Superior temporal gyrus (tissue), 1 donor: Measurements from ENCODE around the gene FAM217A.
A peak's percentile ranks its signal among the peaks of the same experiment; 100 is the strongest.

Experiments
- DNase-seq: peaks from one replicate; pipeline ENCODE4 v3.0.0-alpha.2; 2016; ENCODE audit errors: extremely low spot score

The FAM217A gene

GRCh38 chr6:4085332-4085700 lies 6.4 kb upstream of the FAM217A start:
- DNase-seq, result no peak

- DNase-seq, result no peak
Observed at GRCh38 chr6:4084444-4085331, 5.8 kb upstream of the FAM217A start.

- DNase-seq, result no peak
Observed at GRCh38 chr6:4074478-4075235, 4.3 kb downstream of the FAM217A start.

GRCh38 chr6:4071330-4071729 lies 7.6 kb downstream of the FAM217A start:
- no peak for DNase-seq

GRCh38 chr6:4069199-4069598 lies 9.7 kb downstream of the FAM217A start:
- no peak for DNase-seq

GRCh38 chr6:4067673-4068072 lies 11.3 kb downstream of the FAM217A start:
- DNase-seq, result no peak

GRCh38 chr6:4066029-4066755 lies 12.7 kb downstream of the FAM217A start:
- no peak for DNase-seq

- DNase-seq, result no peak
Observed at GRCh38 chr6:4059115-4059777, 19.7 kb downstream of the FAM217A start.

- no peak for DNase-seq
Observed at GRCh38 chr6:4057036-4057435, 21.9 kb downstream of the FAM217A start.

- DNase-seq, result peak; percentile 76
Observed at GRCh38 chr6:4055420-4056041, 23.4 kb downstream of the FAM217A start.

- no peak for DNase-seq
Observed at GRCh38 chr6:4049246-4049645, 29.7 kb downstream of the FAM217A start.

GRCh38 chr6:4041480-4041879 lies 37.5 kb downstream of the FAM217A start:
- no peak for DNase-seq

GRCh38 chr6:4039348-4039747 lies 39.6 kb downstream of the FAM217A start:
- no peak for DNase-seq

GRCh38 chr6:4036581-4036980 lies 42.4 kb downstream of the FAM217A start:
- DNase-seq, result no peak

GRCh38 chr6:4032475-4032874 lies 46.5 kb downstream of the FAM217A start:
- no peak for DNase-seq

GRCh38 chr6:4031442-4031841 lies 47.5 kb downstream of the FAM217A start:
- DNase-seq, result no peak

GRCh38 chr6:4030669-4031068 lies 48.3 kb downstream of the FAM217A start:
- no peak for DNase-seq

- DNase-seq, result no peak
Observed at GRCh38 chr6:4029687-4030086, 49.2 kb downstream of the FAM217A start.

- no peak for DNase-seq
Observed at GRCh38 chr6:4028051-4028450, 50.9 kb downstream of the FAM217A start.

- no peak for DNase-seq
Observed at GRCh38 chr6:4025681-4026080, 53.3 kb downstream of the FAM217A start.

- DNase-seq, result no peak
Observed at GRCh38 chr6:4023240-4023639, 55.7 kb downstream of the FAM217A start.
